OCI-LY3 (cell line): ENCODE data around the gene ACKR4.
"Not testable (repeated sequence)": the region's sequence is repeated elsewhere in the genome, so short reads cannot be mapped to it uniquely, and the experiment has no call there.

Experiments
- H2AFZ ChIP-seq: fragments of 200-600, 300-600 bp; shearing (Covaris generic); 2 replicates; pipeline ENCODE4 v1.6.0; 2014; ENCODE audit warnings: antibody characterized with exemption, low read depth, low read length
- H3K27ac ChIP-seq: fragments of 200-600, 300-600 bp; sonication (generic); 2 replicates; pipeline ENCODE4 v1.5.1; 2014; ENCODE audit warnings: mild to moderate bottlenecking, low read length, moderate library complexity, mixed read lengths
- H3K27me3 ChIP-seq: fragments of 200-600, 300-600 bp; sonication (generic); 2 replicates; pipeline ENCODE4 v1.6.1; 2014; ENCODE audit warnings: low read depth, low read length, mixed read lengths
- H3K36me3 ChIP-seq: fragments of 200-600, 300-600 bp; sonication (generic); replicated peaks from 2 replicates; pipeline ENCODE3; 2014; ENCODE audit warnings: low read depth, low read length, mixed read lengths
- H3K4me1 ChIP-seq: fragments of 300-600, 200-600 bp; sonication (generic); 2 replicates; pipeline ENCODE4 v1.6.1; 2014; ENCODE audit warnings: low read length, mixed read lengths
- H3K4me2 ChIP-seq: fragments of 200-600, 300-600 bp; sonication (generic); 2 replicates; pipeline ENCODE4 v1.6.1; 2014; ENCODE audit warnings: low read length, mixed read lengths
- H3K4me3 ChIP-seq: fragments of 300-600, 200-600 bp; sonication (generic); 2 replicates; pipeline ENCODE4 v1.5.1; 2014; ENCODE audit warnings: antibody characterized with exemption, mild to moderate bottlenecking, low read length, moderate library complexity
- H3K79me2 ChIP-seq: fragments of 300-600, 200-600 bp; shearing (Covaris generic); 2 replicates; pipeline ENCODE4 v1.6.1; 2014; ENCODE audit warnings: mild to moderate bottlenecking, low read length, mixed read lengths
- H3K9ac ChIP-seq: fragments of 300-600, 200-600 bp; shearing (Covaris generic); 2 replicates; pipeline ENCODE4 v1.6.0; 2014; ENCODE audit warnings: mild to moderate bottlenecking, low read length, moderate library complexity
- H3K9me3 ChIP-seq: fragments of 200-600, 300-600 bp; shearing (Covaris generic); 2 replicates; pipeline ENCODE4 v1.6.1; 2014; ENCODE audit warnings: low read length, mixed read lengths; ENCODE audit not compliant: insufficient read depth
- H4K20me1 ChIP-seq: fragments of 200-600, 300-600 bp; sonication (generic); 2 replicates; pipeline ENCODE4 v1.6.1; 2016; ENCODE audit warnings: low read length, mixed read lengths; ENCODE audit not compliant: insufficient read depth
- EZH2phosphoT487 ChIP-seq: fragments of 200-600 bp; shearing (Covaris generic); IDR thresholded peaks from 2 replicates; pipeline ENCODE4 v1.6.1; 2018; ENCODE audit warnings: antibody characterized with exemption, mixed run types, low read depth
- TF ChIP-seq, protein P1 (sequence below): fragments of 200-600, 300-600 bp; sonication (generic); IDR thresholded peaks from 2 replicates; pipeline ENCODE4 v1.5.1; 2014; ENCODE audit warnings: antibody characterized with exemption, low read length, low read depth

ACKR4 gene

DNA sequence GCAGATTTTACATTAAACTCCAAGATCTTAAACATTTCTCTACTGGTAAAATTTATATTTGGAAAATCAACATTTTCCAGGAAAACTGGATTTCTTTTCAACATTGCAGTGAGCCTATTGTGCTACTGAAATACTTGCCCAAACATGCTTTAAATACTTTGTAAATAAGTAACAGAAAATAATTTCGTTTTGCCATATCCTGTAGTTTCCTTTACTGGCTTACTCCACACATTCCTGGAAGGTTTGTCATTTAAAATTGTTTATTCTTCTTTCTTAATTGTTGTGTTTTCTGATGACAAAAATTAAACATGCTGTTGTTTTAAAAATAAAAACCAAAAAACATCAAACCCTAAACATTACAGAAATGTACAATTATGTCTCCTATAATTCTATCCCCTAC, 40.5 kb downstream of the ACKR4 start:
- H3K9ac ChIP-seq: no peak overlapping the region
- H3K27ac ChIP-seq: no peak overlapping the region
- TF ChIP-seq, protein P1, sequence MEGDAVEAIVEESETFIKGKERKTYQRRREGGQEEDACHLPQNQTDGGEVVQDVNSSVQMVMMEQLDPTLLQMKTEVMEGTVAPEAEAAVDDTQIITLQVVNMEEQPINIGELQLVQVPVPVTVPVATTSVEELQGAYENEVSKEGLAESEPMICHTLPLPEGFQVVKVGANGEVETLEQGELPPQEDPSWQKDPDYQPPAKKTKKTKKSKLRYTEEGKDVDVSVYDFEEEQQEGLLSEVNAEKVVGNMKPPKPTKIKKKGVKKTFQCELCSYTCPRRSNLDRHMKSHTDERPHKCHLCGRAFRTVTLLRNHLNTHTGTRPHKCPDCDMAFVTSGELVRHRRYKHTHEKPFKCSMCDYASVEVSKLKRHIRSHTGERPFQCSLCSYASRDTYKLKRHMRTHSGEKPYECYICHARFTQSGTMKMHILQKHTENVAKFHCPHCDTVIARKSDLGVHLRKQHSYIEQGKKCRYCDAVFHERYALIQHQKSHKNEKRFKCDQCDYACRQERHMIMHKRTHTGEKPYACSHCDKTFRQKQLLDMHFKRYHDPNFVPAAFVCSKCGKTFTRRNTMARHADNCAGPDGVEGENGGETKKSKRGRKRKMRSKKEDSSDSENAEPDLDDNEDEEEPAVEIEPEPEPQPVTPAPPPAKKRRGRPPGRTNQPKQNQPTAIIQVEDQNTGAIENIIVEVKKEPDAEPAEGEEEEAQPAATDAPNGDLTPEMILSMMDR: no peak
- no peak for TF ChIP-seq EZH2phosphoT487
- H3K79me2 ChIP-seq: no peaks in the 10 kb centered on the region
- H4K20me1 ChIP-seq: no peaks in the 10 kb centered on the region
- H3K27me3 ChIP-seq: no peaks in the 10 kb centered on the region
- no peak overlapping the region for H3K4me3 ChIP-seq
- H3K4me1 ChIP-seq: no peaks in the 10 kb centered on the region
- H3K4me2 ChIP-seq: no peak overlapping the region
- peaks cover 6% of the 10 kb centered on the region for H3K36me3 ChIP-seq
- H2AFZ ChIP-seq: no peak overlapping the region
- H3K9me3 ChIP-seq: no peaks in the 10 kb centered on the region

DNA sequence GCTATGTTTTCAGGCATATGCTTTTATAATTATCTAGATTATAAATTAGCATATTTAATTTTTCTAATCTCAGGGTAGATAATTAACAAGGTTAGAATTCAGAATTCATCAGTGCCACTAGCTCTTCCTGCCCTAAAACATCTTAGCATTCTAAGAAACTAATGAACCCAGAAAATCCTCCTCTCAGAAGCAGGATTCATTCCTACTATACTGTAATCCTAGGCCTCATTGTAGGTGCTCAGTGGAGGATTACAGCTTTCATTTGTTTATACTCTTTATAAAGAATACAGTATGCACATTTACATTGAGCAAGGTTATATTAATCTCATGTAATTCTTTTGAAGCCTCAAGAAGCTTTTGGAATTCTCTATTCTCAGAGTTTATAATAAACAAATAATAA, 41.6 kb downstream of the ACKR4 start:
- TF ChIP-seq, protein P1: no peak
- TF ChIP-seq EZH2phosphoT487: no peak
- H3K79me2 ChIP-seq: no peaks in the 10 kb centered on the region

DNA sequence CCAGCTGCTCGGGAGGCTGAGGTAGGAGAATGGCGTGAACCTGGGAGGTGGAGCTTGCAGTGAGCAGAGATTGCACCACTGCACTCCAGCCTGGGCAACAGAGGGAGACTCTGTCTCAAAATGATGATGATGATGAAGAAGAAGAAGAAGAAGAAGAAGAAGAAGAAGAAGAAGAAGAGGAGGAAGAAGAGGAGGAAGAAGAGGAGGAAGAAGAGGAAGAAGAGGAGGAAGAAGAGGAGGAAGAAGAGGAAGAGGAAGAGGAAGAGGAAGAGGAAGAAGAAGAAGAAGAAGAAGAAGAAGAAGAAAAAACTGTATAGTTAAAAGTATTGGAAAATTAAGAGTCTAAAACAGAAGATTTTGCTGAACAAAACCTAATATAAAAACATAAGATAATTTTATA, 44.4 kb downstream of the ACKR4 start:
- H3K27ac ChIP-seq, H4K20me1 ChIP-seq, H3K36me3 ChIP-seq, H3K4me1 ChIP-seq, H3K79me2 ChIP-seq, H2AFZ ChIP-seq, H3K27me3 ChIP-seq, H3K9ac ChIP-seq, H3K4me2 ChIP-seq, H3K4me3 ChIP-seq, H3K9me3 ChIP-seq: not testable (repeated sequence)

More for the DNA sequence above, 41.6 kb downstream of the ACKR4 start:
- Histone ChIP-seq H3K27me3 (no peaks in the 10 kb centered on the region), H2AFZ (no peak overlapping the region), H4K20me1 (no peaks in the 10 kb centered on the region), H3K4me1 (no peaks in the 10 kb centered on the region), H3K27ac (no peak overlapping the region), H3K4me3 (no peak overlapping the region), H3K9ac (no peak overlapping the region), H3K4me2 (no peak overlapping the region), H3K36me3 (peaks cover 6% of the 10 kb centered on the region), H3K9me3 (no peaks in the 10 kb centered on the region)

DNA sequence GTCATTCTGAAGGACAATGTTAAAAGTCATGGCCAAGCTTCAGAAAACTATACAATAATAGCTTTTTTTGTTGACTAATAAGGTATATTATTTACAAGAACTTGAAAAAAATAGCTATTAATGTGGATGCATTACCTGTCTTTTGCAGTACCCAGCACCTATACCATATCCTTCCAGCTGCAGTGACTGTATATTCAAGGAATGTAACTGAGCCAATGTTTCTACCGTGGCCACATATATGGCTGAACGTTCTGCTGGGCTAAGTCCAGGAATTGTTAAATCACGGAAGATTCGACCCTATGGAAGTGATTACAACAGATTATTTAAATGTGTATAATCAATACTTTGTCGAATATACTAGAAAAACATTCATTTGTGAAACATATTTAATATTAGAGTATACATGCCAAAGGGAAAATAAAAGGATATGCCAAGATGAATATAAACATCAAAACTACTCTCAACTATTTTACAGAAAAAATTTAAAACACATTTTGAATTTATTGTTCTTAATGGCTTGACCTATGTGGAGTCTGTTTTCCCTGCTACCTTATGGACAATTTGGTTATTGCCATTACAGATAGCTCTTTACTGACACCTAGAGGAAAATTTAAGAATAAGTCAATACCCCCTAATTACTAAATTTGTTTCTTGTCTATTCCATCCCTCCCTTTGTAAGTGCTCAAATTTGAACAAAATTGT, 44.9 kb downstream of the ACKR4 start:
- H3K27me3 ChIP-seq: no peaks in the 10 kb centered on the region
- no peaks in the 10 kb centered on the region for H3K9me3 ChIP-seq
- no peaks in the 10 kb centered on the region for H4K20me1 ChIP-seq
- H3K4me1 ChIP-seq: no peaks in the 10 kb centered on the region
- H3K4me2 ChIP-seq: no peak overlapping the region
- no peaks in the 10 kb centered on the region for H3K79me2 ChIP-seq
- H3K9ac ChIP-seq: no peak overlapping the region
- no peak overlapping the region for H3K27ac ChIP-seq
- no peak overlapping the region for H2AFZ ChIP-seq
- H3K4me3 ChIP-seq: no peak overlapping the region
- peaks cover 3% of the 10 kb centered on the region for H3K36me3 ChIP-seq
- no peak for TF ChIP-seq EZH2phosphoT487
- TF ChIP-seq, protein P1: peak; percentile 67
